CD8-positive, alpha-beta memory T cell (primary cell): ENCODE data around the gene HAGH. TPM values are rescaled to one million over a fixed set of nuclear protein-coding genes. Genes with fewer than 3 reads are reported as not detected.

Experiments
- CTCF ChIA-PET: fragments of 350-600 bp; sonication (Branson Sonifier 250); formaldehyde crosslinking; loops from one replicate; lab custom pipeline; 2021; ENCODE audit warnings: antibody characterized with exemption; lab: Charles Lee
- POLR2A ChIA-PET: fragments of 350-600 bp; sonication (Branson Sonifier 250); formaldehyde crosslinking; loops from one replicate; lab custom pipeline; 2021; ENCODE audit warnings: antibody characterized with exemption; lab: Charles Lee
- DNase-seq, 5 donors: peaks; one replicate each; pipeline versions ENCODE4 v3.0.0 to v3.0.0-alpha.2; 2020 to 2022; ENCODE audit warnings: mixed read lengths in 1 of 5
- H3K27ac ChIP-seq: one replicate; pipeline ENCODE4 v1.7.0; 2013; ENCODE audit warnings: low read depth, mild to moderate bottlenecking, low read length, moderate library complexity
- H3K27me3 ChIP-seq: 2 replicates; pipeline ENCODE4 v1.7.0; 2013; ENCODE audit warnings: low read length, mild to moderate bottlenecking; ENCODE audit not compliant: insufficient read depth, poor library complexity, severe bottlenecking
- H3K36me3 ChIP-seq: 2 replicates; pipeline ENCODE4 v1.7.0; 2013; ENCODE audit warnings: mild to moderate bottlenecking, low read length, moderate library complexity; ENCODE audit not compliant: insufficient read depth
- H3K4me1 ChIP-seq: 2 replicates; pipeline ENCODE4 v1.7.0; 2013; ENCODE audit warnings: mild to moderate bottlenecking, low read length, moderate library complexity; ENCODE audit not compliant: insufficient read depth
- H3K4me3 ChIP-seq: 2 replicates; pipeline ENCODE4 v1.7.0; 2013; ENCODE audit warnings: mild to moderate bottlenecking, low read length
- H3K9me3 ChIP-seq: 2 replicates; pipeline ENCODE4 v1.7.0; 2013; ENCODE audit warnings: mild to moderate bottlenecking, low read length
- H3K27ac Mint-ChIP-seq, 8 donors: one replicate each; pipeline ENCODE4 v1.8.0; 2020 to 2021; ENCODE audit warnings: mixed read lengths in 8 of 8, mild to moderate bottlenecking in 6 of 8, inconsistent platforms in 3 of 8, moderate library complexity in 3 of 8
- H3K27me3 Mint-ChIP-seq, 2 donors: one replicate each; pipeline ENCODE4 v1.8.0; 2020 to 2021; ENCODE audit warnings: mixed read lengths in 2 of 2, mild to moderate bottlenecking in 1 of 2, moderate library complexity in 1 of 2
- H3K36me3 Mint-ChIP-seq, 3 donors: one replicate each; pipeline ENCODE4 v1.8.0; 2020 to 2021; ENCODE audit warnings: mixed read lengths in 3 of 3, inconsistent platforms in 1 of 3, mild to moderate bottlenecking in 1 of 3
- H3K4me1 Mint-ChIP-seq, 3 donors: one replicate each; pipeline ENCODE4 v1.8.0; 2020 to 2021; ENCODE audit warnings: mixed read lengths in 3 of 3, inconsistent platforms in 1 of 3, mild to moderate bottlenecking in 1 of 3
- H3K4me3 Mint-ChIP-seq, 7 donors: one replicate each; pipeline ENCODE4 v1.8.0; 2020 to 2021; ENCODE audit warnings: mixed read lengths in 7 of 7, mild to moderate bottlenecking in 6 of 7, moderate library complexity in 4 of 7, inconsistent platforms in 2 of 7
- H3K9me3 Mint-ChIP-seq, 5 donors: one replicate each; pipeline ENCODE4 v1.8.0; 2020 to 2022; ENCODE audit warnings: mixed read lengths in 5 of 5, mild to moderate bottlenecking in 3 of 5, moderate library complexity in 2 of 5, inconsistent platforms in 1 of 5
- polyA plus RNA-seq: library from polyadenylated mRNA; unstranded; fragments of 300-500 nt; fragmentation: Illumina TruSeq; gene quantifications from one replicate; pipeline ENCODE4 v1.2.3, GENCODE V29; 2021
- total RNA-seq, 2 experiments: library from RNA; stranded (reverse); gene quantifications; one replicate each; pipeline ENCODE4 v1.2.3, GENCODE V29; 2021

HAGH gene
- total and polyA plus RNA-seq, 3 experiments from 2014 or later, result 41.2 to 54.3 (median 44.5) TPM

DNA sequence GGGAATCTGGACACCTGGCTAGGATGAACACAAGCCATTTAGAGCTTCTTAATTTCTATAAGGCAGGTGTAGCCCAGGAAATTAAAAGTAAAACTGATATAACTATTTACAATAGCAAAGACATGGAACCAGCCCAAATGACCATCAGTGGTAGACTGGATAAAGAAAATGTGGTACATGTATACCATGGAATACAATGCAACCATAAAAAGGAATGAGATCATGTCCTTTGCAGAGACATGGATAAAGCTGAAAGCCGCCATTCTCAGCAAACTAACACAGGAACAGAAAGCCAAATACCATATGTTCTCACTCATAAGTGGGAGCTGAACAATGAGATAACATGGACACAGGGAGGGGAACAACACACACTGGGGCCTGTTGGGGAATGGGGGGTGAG lies 19.8 kb upstream of the HAGH start:
- Histone ChIP-seq H3K27ac (no peak overlapping the region), H3K36me3 (no peaks in the 10 kb centered on the region), H3K4me3 (no peak overlapping the region), H3K4me1 (no peaks in the 10 kb centered on the region), H3K9me3 (no peaks in the 10 kb centered on the region), H3K27me3 (no peaks in the 10 kb centered on the region)
- no peaks in the 10 kb centered on the region for H3K4me1 Mint-ChIP-seq
- H3K9me3 Mint-ChIP-seq, result no peaks in the 10 kb centered on the region
- H3K36me3 Mint-ChIP-seq, result no peaks in the 10 kb centered on the region
- ChIA-PET CTCF (no interaction called here), POLR2A (no interaction called here)
- DNase-seq, result no peak
- H3K27ac Mint-ChIP-seq, result no peak overlapping the region
- peaks cover 12 to 15% of the 10 kb centered on the region in 2 donors for H3K27me3 Mint-ChIP-seq
- H3K4me3 Mint-ChIP-seq, result no peak overlapping the region

DNA sequence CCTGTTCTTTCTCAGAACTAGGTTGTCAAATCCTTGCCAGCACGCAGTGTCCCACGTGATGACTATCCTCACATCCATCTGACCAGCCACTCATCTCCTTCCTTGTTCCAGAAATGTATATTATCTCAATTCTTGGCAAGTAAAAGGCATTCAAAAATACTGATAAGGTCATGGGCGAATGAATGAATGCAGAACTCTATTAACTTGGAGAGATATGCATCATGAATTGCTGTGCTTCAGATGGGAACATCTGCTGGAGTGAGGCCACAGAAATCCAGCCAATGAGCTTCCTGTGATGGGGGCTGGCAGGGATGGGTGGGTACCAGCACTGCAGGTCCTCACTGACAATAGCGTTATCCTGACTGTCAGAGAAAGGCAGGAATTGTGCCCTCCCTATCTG lies 19.4 kb upstream of the HAGH start:
- Histone ChIP-seq H3K4me1 (no peaks in the 10 kb centered on the region), H3K4me3 (no peak overlapping the region), H3K36me3 (no peaks in the 10 kb centered on the region), H3K27me3 (no peaks in the 10 kb centered on the region), H3K27ac (no peak overlapping the region), H3K9me3 (no peaks in the 10 kb centered on the region)
- Mint-ChIP-seq H3K4me1 (no peaks in the 10 kb centered on the region), H3K27ac (no peak overlapping the region), H3K9me3 (no peaks in the 10 kb centered on the region), H3K4me3 (no peak overlapping the region), H3K36me3 (no peaks in the 10 kb centered on the region), H3K27me3 (peaks cover 7 to 15% of the 10 kb centered on the region in 2 donors)
- no peak for DNase-seq
- CTCF ChIA-PET, result no interaction called here
- POLR2A ChIA-PET, result no interaction called here

DNA sequence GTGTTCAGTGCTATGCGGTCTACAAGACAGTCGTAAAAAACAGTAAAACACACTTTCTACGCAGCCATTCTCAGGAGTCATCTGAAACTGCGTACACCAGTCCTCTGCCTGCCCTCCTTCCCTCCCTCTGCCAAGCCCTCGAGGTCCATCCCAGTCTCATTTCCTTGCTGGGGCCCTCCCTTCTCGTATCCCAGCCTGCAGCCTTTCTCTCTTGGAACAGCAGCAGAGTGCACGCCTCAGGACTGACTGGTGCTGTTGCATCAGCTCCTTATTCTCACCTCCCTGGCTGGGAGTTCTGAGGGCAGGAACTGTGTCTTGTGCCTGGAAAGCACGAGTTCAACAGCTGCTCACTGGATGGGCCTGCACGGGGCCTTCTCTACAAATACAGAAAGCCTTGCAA lies 12.9 kb upstream of the HAGH start:
- POLR2A ChIA-PET, result no interaction called here
- H3K27me3 ChIP-seq, result no peaks in the 10 kb centered on the region
- no peaks in the 10 kb centered on the region for H3K9me3 ChIP-seq
- H3K36me3 ChIP-seq, result no peaks in the 10 kb centered on the region
- Mint-ChIP-seq H3K36me3 (no peaks in the 10 kb centered on the region), H3K9me3 (no peaks in the 10 kb centered on the region), H3K4me1 (no peaks in the 10 kb centered on the region), H3K27me3 (no peaks in the 10 kb centered on the region), H3K27ac (no peak overlapping the region), H3K4me3 (no peak overlapping the region)
- CTCF ChIA-PET, result interaction anchor here (1.2 kb wide), 1 partner anchor 39 kb away, joined by 3 read pairs; no protein-coding TSS in a partner anchor
- no peak overlapping the region for H3K4me3 ChIP-seq
- H3K4me1 ChIP-seq, result no peaks in the 10 kb centered on the region
- no peak for DNase-seq
- no peak overlapping the region for H3K27ac ChIP-seq

DNA sequence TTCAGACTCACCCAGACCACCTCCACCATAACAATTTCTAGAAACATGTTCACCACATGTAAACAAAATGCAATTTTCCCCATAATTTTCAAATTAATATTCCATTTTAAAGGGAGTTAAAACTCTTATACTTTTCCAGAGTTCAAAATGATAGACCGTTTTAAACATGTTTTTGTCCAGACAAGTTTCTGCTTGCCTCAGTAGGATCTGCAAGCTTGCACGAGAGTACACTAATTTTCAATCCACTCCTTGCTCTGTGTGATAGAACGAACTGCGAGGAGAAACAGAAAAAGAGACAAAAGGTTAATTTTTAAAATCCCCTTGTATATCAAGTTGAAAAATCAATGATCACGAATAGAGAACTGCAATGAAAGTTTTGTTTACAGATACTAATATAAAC lies 7.5 kb upstream of the HAGH start:
- H3K9me3 ChIP-seq, result no peaks in the 10 kb centered on the region
- Mint-ChIP-seq H3K27me3 (no peaks in the 10 kb centered on the region), H3K36me3 (peaks cover 0 to 12% (median 2%) of the 10 kb centered on the region in 3 donors), H3K9me3 (no peaks in the 10 kb centered on the region), H3K27ac (no peak overlapping the region), H3K4me3 (no peak overlapping the region), H3K4me1 (peaks cover 6 to 18% (median 13%) of the 10 kb centered on the region in 3 donors)
- ChIA-PET POLR2A (no interaction called here), CTCF (interaction anchor here (1.4 kb wide), 1 partner anchor 95 kb away, joined by 3 read pairs; no protein-coding TSS in a partner anchor)
- no peak overlapping the region for H3K4me3 ChIP-seq
- no peaks in the 10 kb centered on the region for H3K27me3 ChIP-seq
- DNase-seq, result no peak
- no peak overlapping the region for H3K27ac ChIP-seq
- H3K4me1 ChIP-seq, result peaks cover 3% of the 10 kb centered on the region
- H3K36me3 ChIP-seq, result no peaks in the 10 kb centered on the region

DNA sequence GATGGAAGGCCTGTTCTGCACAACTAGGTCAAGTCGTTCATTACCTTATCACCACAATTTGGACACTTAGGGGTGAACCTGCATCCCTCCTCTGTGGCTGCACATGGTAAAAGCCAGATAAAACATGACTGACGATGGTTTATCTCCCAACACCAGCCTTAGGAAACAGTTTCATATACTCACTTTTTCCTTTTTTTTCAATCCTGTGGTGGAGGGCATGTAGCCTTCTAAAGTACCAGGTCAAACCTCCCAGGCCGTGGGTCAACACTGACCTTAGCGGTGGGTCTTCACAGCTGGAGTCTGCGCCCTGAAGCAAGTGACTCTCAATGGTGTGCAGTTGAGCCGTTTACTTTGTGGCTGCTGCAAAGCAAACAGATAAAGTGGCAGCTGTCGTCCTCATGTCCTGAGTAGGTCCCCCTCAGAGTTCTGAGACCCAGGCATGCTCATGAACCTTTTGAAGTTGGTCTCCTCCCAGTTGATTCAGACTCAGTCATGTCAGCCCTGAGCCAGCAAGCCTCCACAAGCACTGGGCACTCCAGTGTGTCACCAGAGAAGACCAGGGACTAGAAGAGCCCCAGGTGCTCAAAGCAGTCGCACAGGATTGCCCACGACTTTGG lies 6.3 kb upstream of the HAGH start:
- POLR2A ChIA-PET, result interaction anchor here (0.8 kb wide), 1 partner anchor 30 kb away, joined by 4 read pairs; no protein-coding TSS in a partner anchor
- DNase-seq, result no peak
- CTCF ChIA-PET, result no interaction called here
- no peaks in the 10 kb centered on the region for H3K36me3 ChIP-seq
- no peaks in the 10 kb centered on the region for H3K27me3 Mint-ChIP-seq
- no peak overlapping the region for H3K4me3 Mint-ChIP-seq
- H3K27ac Mint-ChIP-seq, result peak overlapping the region in 4 of 8 donors; percentile 8 to 79 (median 38)
- H3K36me3 Mint-ChIP-seq, result peaks cover 0 to 12% (median 2%) of the 10 kb centered on the region in 3 donors
- peaks cover 12% of the 10 kb centered on the region for H3K4me1 ChIP-seq
- no peaks in the 10 kb centered on the region for H3K9me3 ChIP-seq
- no peak overlapping the region for H3K4me3 ChIP-seq
- H3K9me3 Mint-ChIP-seq, result no peaks in the 10 kb centered on the region
- no peak overlapping the region for H3K27ac ChIP-seq
- H3K4me1 Mint-ChIP-seq, result peaks cover 11 to 29% (median 22%) of the 10 kb centered on the region in 3 donors
- H3K27me3 ChIP-seq, result no peaks in the 10 kb centered on the region

DNA sequence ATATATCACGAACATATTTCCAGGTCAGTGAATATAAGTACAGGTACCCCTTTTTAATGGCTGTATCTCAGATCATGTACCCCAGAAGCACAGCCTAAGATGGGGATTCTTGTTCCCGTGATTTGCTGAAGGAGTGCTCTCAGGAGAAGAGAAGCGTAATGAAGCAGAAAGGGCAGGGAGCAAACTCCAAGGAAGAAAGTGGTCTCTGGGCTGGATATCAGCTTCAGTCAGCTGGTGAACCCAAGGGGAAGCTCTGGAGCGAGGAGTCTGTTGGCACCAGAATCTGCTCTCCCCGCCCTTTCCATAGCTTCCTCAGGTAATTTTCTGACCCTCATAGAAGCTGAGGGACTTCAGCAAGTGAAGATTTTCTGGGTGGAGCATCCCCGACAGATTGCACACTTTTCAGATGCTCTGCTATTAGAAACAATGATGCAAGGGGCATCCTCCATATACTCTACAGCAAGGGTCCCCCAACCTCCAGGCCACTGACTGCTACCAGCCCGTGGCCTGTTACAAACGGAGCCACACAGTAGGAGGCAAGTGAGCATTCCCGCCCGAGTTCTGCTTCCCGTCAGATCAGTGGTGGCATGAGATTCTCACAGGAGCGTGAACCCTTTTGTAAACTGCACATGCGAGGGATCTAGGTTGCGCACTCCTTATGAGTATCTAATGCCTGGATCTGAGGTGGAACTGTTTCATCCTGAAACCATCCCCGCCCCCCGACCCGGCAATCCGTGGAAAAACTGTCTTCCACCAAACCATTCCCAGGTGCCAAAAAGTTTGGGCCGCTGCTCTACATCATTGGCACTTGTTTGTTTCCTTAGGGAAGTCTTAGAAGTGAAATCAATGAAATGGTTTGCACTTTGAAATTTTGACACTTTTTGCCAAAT lies 4.8 kb upstream of the HAGH start:
- peaks cover 0 to 21% (median 2%) of the 10 kb centered on the region in 3 donors for H3K36me3 Mint-ChIP-seq
- peaks cover 20 to 41% (median 32%) of the 10 kb centered on the region in 3 donors for H3K4me1 Mint-ChIP-seq
- Histone ChIP-seq H3K36me3 (no peaks in the 10 kb centered on the region), H3K9me3 (no peaks in the 10 kb centered on the region), H3K27ac (no peak overlapping the region), H3K27me3 (no peaks in the 10 kb centered on the region), H3K4me1 (peaks cover 16% of the 10 kb centered on the region), H3K4me3 (no peak overlapping the region)
- H3K27ac Mint-ChIP-seq, result peak overlapping the region in 1 of 8 donors; percentile 9
- ChIA-PET CTCF (no interaction called here), POLR2A (no interaction called here)
- H3K9me3 Mint-ChIP-seq, result no peaks in the 10 kb centered on the region
- no peaks in the 10 kb centered on the region for H3K27me3 Mint-ChIP-seq
- no peak for DNase-seq
- H3K4me3 Mint-ChIP-seq, result peak overlapping the region in 1 of 7 donors; percentile 25

DNA sequence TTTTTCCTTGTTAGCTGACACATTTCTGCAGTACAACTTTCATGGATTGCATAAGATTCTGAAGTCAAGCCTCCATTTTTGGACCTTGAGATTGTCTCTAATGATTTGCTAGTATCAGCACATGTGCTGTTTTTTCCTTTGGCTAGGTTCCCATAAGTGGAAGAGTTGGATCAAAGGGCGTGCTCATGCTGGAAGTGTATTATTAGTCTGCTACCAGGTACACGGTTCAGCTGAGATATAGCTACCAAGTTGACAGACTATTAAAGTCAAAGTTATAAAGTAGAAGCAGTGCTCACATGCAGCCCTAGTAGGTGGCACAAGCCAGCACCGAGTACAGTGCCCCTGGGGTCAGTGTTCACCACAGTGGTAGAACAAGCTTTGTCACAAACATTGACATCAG lies 3.6 kb upstream of the HAGH start:
- no peak for DNase-seq
- no peaks in the 10 kb centered on the region for H3K27me3 ChIP-seq
- CTCF ChIA-PET, result no interaction called here
- H3K9me3 ChIP-seq, result no peaks in the 10 kb centered on the region
- H3K4me3 ChIP-seq, result no peak overlapping the region
- peaks cover 22% of the 10 kb centered on the region for H3K4me1 ChIP-seq
- peak overlapping the region in 1 of 7 donors; percentile 6 for H3K4me3 Mint-ChIP-seq
- no peak overlapping the region for H3K27ac ChIP-seq
- no peaks in the 10 kb centered on the region for H3K9me3 Mint-ChIP-seq
- peaks cover 0 to 21% (median 2%) of the 10 kb centered on the region in 3 donors for H3K36me3 Mint-ChIP-seq
- peaks cover 25 to 49% (median 39%) of the 10 kb centered on the region in 3 donors for H3K4me1 Mint-ChIP-seq
- H3K27ac Mint-ChIP-seq, result peak overlapping the region in 1 of 8 donors; percentile 9
- no peaks in the 10 kb centered on the region for H3K36me3 ChIP-seq
- H3K27me3 Mint-ChIP-seq, result no peaks in the 10 kb centered on the region
- POLR2A ChIA-PET, result no interaction called here
